H1 (cell line): ENCODE results near the gene KCNIP3. TPM values are rescaled to one million over a fixed set of nuclear protein-coding genes. Genes with fewer than 3 reads are reported as not detected.

Experiments
- CTCF ChIA-PET: fragments of 300-600 bp; sonication (Branson Sonifier 250); formaldehyde crosslinking; loops from one replicate; lab custom pipeline; 2021; ENCODE audit not compliant: partially characterized antibody; lab: Charles Lee
- POLR2A ChIA-PET: fragments of 300-600 bp; sonication (Branson Sonifier 250); formaldehyde crosslinking; loops from one replicate; lab custom pipeline; 2021; ENCODE audit warnings: inconsistent platforms; ENCODE audit not compliant: partially characterized antibody; lab: Charles Lee
- DNase-seq, 2 experiments: peaks; one replicate each; pipeline versions ENCODE4 v3.0.0 to v3.0.0-alpha.2; 2010 to 2022; ENCODE audit warnings: low spot score in 2 of 2, low read depth in 1 of 2, mixed read lengths in 1 of 2
- FAIRE-seq: peaks from 2 replicates; lab custom pipeline; 2011; peaks lifted over from hg19 to GRCh38; lab: Jason Lieb, UNC
- H2AFZ ChIP-seq: 2 replicates; pipeline ENCODE4 v1.8.1; 2012; ENCODE audit warnings: low read length, inconsistent platforms
- H2AK5ac ChIP-seq: 2 replicates; pipeline ENCODE4 v1.6.1; 2013; ENCODE audit warnings: low read depth, low read length
- H2BK120ac ChIP-seq: replicated peaks from 2 replicates; pipeline ENCODE3; 2013; ENCODE audit warnings: low read depth, low read length, inconsistent platforms
- H2BK12ac ChIP-seq: 2 replicates; pipeline ENCODE4 v1.6.1; 2013; ENCODE audit warnings: low read depth, low read length
- H2BK15ac ChIP-seq: 2 replicates; pipeline ENCODE4 v1.6.1; 2013; ENCODE audit warnings: low read length
- H2BK20ac ChIP-seq: 2 replicates; pipeline ENCODE4 v1.6.1; 2013; ENCODE audit warnings: low read length
- H2BK5ac ChIP-seq: 2 replicates; pipeline ENCODE4 v1.6.1; 2013; ENCODE audit warnings: low read depth, low read length
- H3K14ac ChIP-seq: 2 replicates; pipeline ENCODE4 v1.6.1; 2013; ENCODE audit warnings: inconsistent platforms; ENCODE audit not compliant: insufficient read length
- H3K18ac ChIP-seq: 2 replicates; pipeline ENCODE4 v1.6.1; 2013; ENCODE audit warnings: low read length; ENCODE audit errors: extremely low read depth
- H3K23ac ChIP-seq: 2 replicates; pipeline ENCODE4 v1.6.1; 2013; ENCODE audit warnings: inconsistent platforms; ENCODE audit not compliant: insufficient read length
- H3K23me2 ChIP-seq: 2 replicates; pipeline ENCODE4 v1.6.1; 2013; ENCODE audit warnings: low read depth, low read length
- H3K27ac ChIP-seq: 2 replicates; pipeline ENCODE4 v1.6.1; 2011; ENCODE audit warnings: low read depth, low read length, inconsistent platforms
- H3K27me3 ChIP-seq, 4 experiments: replicated peaks in 1 of 4; 1 replicate in 1 of 4; 2 replicates in 3 of 4; pipeline versions ENCODE4 v1.6.1 to v1.8.1; 2011 to 2013; ENCODE audit warnings: low read length in 3 of 4, mild to moderate bottlenecking in 3 of 4, inconsistent platforms in 2 of 4, mixed read lengths in 2 of 4, moderate library complexity in 1 of 4; ENCODE audit not compliant: control insufficient read depth in 3 of 4, insufficient read depth in 3 of 4; ENCODE audit errors: extremely low read depth in 1 of 4
- H3K36me3 ChIP-seq, 4 experiments: 2 replicates each; pipeline versions ENCODE4 v1.6.1 to v1.8.1; 2011 to 2013; ENCODE audit warnings: mild to moderate bottlenecking in 4 of 4, low read length in 3 of 4, moderate library complexity in 2 of 4, control low read depth in 1 of 4, inconsistent platforms in 1 of 4; ENCODE audit not compliant: insufficient read depth in 4 of 4, control insufficient read depth in 2 of 4
- H3K4ac ChIP-seq: replicated peaks from 2 replicates; pipeline ENCODE3; 2013; ENCODE audit warnings: low read length, low read depth, mixed read lengths, inconsistent platforms; ENCODE audit not compliant: insufficient read length
- H3K4me1 ChIP-seq, 4 experiments: replicated peaks in 1 of 4; 1 replicate in 1 of 4; 2 replicates in 3 of 4; pipeline versions ENCODE4 v1.6.1 to v1.8.1; 2011 to 2013; ENCODE audit warnings: low read length in 3 of 4, inconsistent platforms in 2 of 4, mixed read lengths in 1 of 4; ENCODE audit not compliant: insufficient read depth in 4 of 4, control insufficient read depth in 3 of 4
- H3K4me2 ChIP-seq, 2 experiments: 2 replicates each; pipeline versions ENCODE4 v1.6.1 to v1.8.1; 2011 to 2013; ENCODE audit warnings: low read depth in 2 of 2, low read length in 2 of 2, control low read depth in 1 of 2, inconsistent platforms in 1 of 2, mild to moderate bottlenecking in 1 of 2; ENCODE audit not compliant: insufficient read depth in 1 of 2
- H3K4me3 ChIP-seq, 4 experiments: fragments of 200-600, 300-600 bp in 1 of 4; sonication (generic), shearing (Covaris generic), sonication (Bioruptor Twin) in 1 of 4; 2 replicates each; pipeline versions ENCODE4 v1.5.1 to v1.8.1; 2011 to 2016; ENCODE audit warnings: low read length in 4 of 4, low read depth in 3 of 4, control low read depth in 2 of 4, inconsistent platforms in 2 of 4, mild to moderate bottlenecking in 2 of 4, mixed read lengths in 1 of 4, moderate library complexity in 1 of 4; ENCODE audit not compliant: insufficient read depth in 2 of 4; ENCODE audit errors: extremely low read depth in 1 of 4
- H3K56ac ChIP-seq: replicated peaks from 2 replicates; pipeline ENCODE3; 2013; ENCODE audit warnings: low read depth, mild to moderate bottlenecking, mixed read lengths, low read length, inconsistent platforms; ENCODE audit not compliant: insufficient read length
- H3K79me1 ChIP-seq: 2 replicates; pipeline ENCODE4 v1.6.1; 2013; ENCODE audit warnings: low read depth, low read length, control low read depth
- H3K79me2 ChIP-seq, 2 experiments: 2 replicates each; pipeline versions ENCODE4 v1.6.1 to v1.8.1; 2012 to 2013; ENCODE audit warnings: low read length in 2 of 2, mild to moderate bottlenecking in 2 of 2, inconsistent platforms in 1 of 2; ENCODE audit not compliant: insufficient read depth in 2 of 2, control insufficient read depth in 1 of 2
- H3K9ac ChIP-seq, 4 experiments: replicated peaks in 1 of 4; 1 replicate in 1 of 4; 2 replicates in 3 of 4; pipeline versions ENCODE4 v1.6.1 to v1.8.1; 2011 to 2013; ENCODE audit warnings: low read depth in 3 of 4, low read length in 3 of 4, control low read depth in 2 of 4, mild to moderate bottlenecking in 2 of 4, moderate library complexity in 2 of 4, inconsistent platforms in 1 of 4; ENCODE audit errors: extremely low read depth in 1 of 4
- H3K9me3 ChIP-seq, 2 experiments: 2 replicates each; pipeline versions ENCODE4 v1.6.1 to v1.8.1; 2012 to 2013; ENCODE audit warnings: mild to moderate bottlenecking in 2 of 2, moderate library complexity in 2 of 2, control low read depth in 1 of 2, inconsistent platforms in 1 of 2, low read depth in 1 of 2, low read length in 1 of 2, mixed read lengths in 1 of 2; ENCODE audit not compliant: insufficient read depth in 2 of 2
- H4K20me1 ChIP-seq, 2 experiments: replicated peaks in 1 of 2; 2 replicates each; pipeline versions ENCODE3 to v1.8.1; 2011 to 2013; ENCODE audit warnings: inconsistent platforms in 2 of 2, low read length in 2 of 2, mild to moderate bottlenecking in 1 of 2; ENCODE audit not compliant: insufficient read depth in 2 of 2, control insufficient read depth in 1 of 2
- H4K5ac ChIP-seq: 2 replicates; pipeline ENCODE4 v1.6.1; 2013; ENCODE audit warnings: low read length, low read depth, mixed read lengths, inconsistent platforms; ENCODE audit not compliant: insufficient read length
- H4K8ac ChIP-seq: 2 replicates; pipeline ENCODE4 v1.8.0; 2013; ENCODE audit warnings: mild to moderate bottlenecking, moderate library complexity, low read length, inconsistent platforms; ENCODE audit not compliant: insufficient read depth; ENCODE audit errors: extremely low read depth
- H4K91ac ChIP-seq: replicated peaks from 2 replicates; pipeline ENCODE3; 2013; ENCODE audit warnings: low read length, mixed read lengths, inconsistent platforms; ENCODE audit not compliant: insufficient read length
- BACH1 ChIP-seq: IDR thresholded peaks from 2 replicates; pipeline ENCODE4 v1.6.1; 2012; ENCODE audit warnings: low read length, improper control_type of control experiment
- BCL11A ChIP-seq, 2 experiments: IDR thresholded peaks; one replicate each; pipeline ENCODE4 v1.6.1; 2011; ENCODE audit warnings: low read depth in 2 of 2, low read length in 2 of 2, mild to moderate bottlenecking in 2 of 2
- CBX5 ChIP-seq: fragments of 300-800, 300-1000 bp; sonication (generic); IDR thresholded peaks from 2 replicates; pipeline ENCODE4 v1.7.1; 2016; ENCODE audit warnings: antibody characterized with exemption, low read length, low read depth
- CTCF ChIP-seq, 3 experiments: IDR thresholded peaks; 1 replicate in 2 of 3; 2 replicates in 1 of 3; pipeline versions ENCODE4 v1.5.1 to v1.6.1; 2011; ENCODE audit warnings: low read length in 3 of 3, mild to moderate bottlenecking in 3 of 3, inconsistent platforms in 2 of 3, low read depth in 1 of 3, moderate library complexity in 1 of 3; ENCODE audit not compliant: insufficient read depth in 1 of 3; ENCODE audit errors: control extremely low read depth in 1 of 3
- JUN ChIP-seq: IDR thresholded peaks from 2 replicates; pipeline ENCODE4 v1.6.1; 2011; ENCODE audit warnings: low read depth, mild to moderate bottlenecking, improper control_type of control experiment, low read length
- TEAD4 ChIP-seq: IDR thresholded peaks from 2 replicates; pipeline ENCODE4 v1.6.1; 2012; ENCODE audit warnings: low read depth, low read length, inconsistent platforms, mixed read lengths
- WGBS, 2 experiments: shearing (Covaris generic) in 1 of 2; methylation state at CpG; one replicate each; pipeline versions ENCODE4 v1.1.6 to v1.1.7; 2013 to 2015; ENCODE audit warnings: low lambda C conversion rate in 2 of 2, mixed read lengths in 2 of 2, inconsistent platforms in 1 of 2, low coverage in 1 of 2, missing lambda C conversion rate in 1 of 2; ENCODE audit not compliant: insufficient replicate concordance in 2 of 2, insufficient coverage in 1 of 2, insufficient read length in 1 of 2; ENCODE audit errors: extremely low coverage in 1 of 2, missing lambda C conversion rate in 1 of 2; 5-methylcytosine and 5-hydroxymethylcytosine counted together
- polyA plus RNA-seq, 7 experiments: library from polyadenylated mRNA; depleted of rRNA in 3 of 7; stranded (reverse) in 5 of 7; unstranded in 2 of 7; fragments of >200 nt in 5 of 7; fragments of 200-250 nt in 2 of 7; gene quantifications; 1 replicate in 5 of 7; 2 replicates in 1 of 7; 4 replicates in 1 of 7; pipeline versions ENCODE4 v1.2.1 to v1.2.3, GENCODE V29; 2011 to 2013; ENCODE audit warnings: missing spikeins in 2 of 7, mixed read lengths in 2 of 7
- total RNA-seq: library from RNA; stranded (reverse); fragmentation: NEBNext Ultra II Directional; extraction: Animal tissue kit (Norgen Biotek cat#: 25700); gene quantifications from 2 replicates; pipeline ENCODE4 v1.2.1, GENCODE V29; 2021

The KCNIP3 gene
- total and polyA plus RNA-seq, 2 of the 8 experiments (the other 6 are each of a cell fraction or from before 2014, with no cell fraction given) = 0.33 to 1.9 TPM

- CTCF ChIA-PET = no interaction called here
- TF ChIP-seq TEAD4 (no peak), BACH1 (no peak), CBX5 (no peak), JUN (no peak), CTCF (IDR thresholded peaks at IDR 0.05; ENCODE audit: control extremely low read depth in 1 of 3, insufficient read depth in 1 of 3, low read depth in 1 of 3, low read length in 3 of 3) (no peak), BCL11A (IDR thresholded peaks at IDR 0.05; ENCODE audit: low read depth in 2 of 2, low read length in 2 of 2) (no peak)
Measured at GRCh38 chr2:95329891-95330793, 33.0 kb downstream of the KCNIP3 start.

More at GRCh38 chr2:95329891-95330793, 33.0 kb downstream of the KCNIP3 start:
- Histone ChIP-seq H3K27ac (no peak overlapping the region), H3K4me2 (no peak overlapping the region), H2AFZ (no peak overlapping the region), H3K4me3 (no peak overlapping the region), H3K4me1 (peaks cover 0 to 3% (median 0%) of the 10 kb centered on the region in 4 experiments; a peak in 1 of 7 replicates), H3K56ac (no peak overlapping the region), H2BK12ac (no peak overlapping the region), H4K8ac (no peak overlapping the region), H3K23me2 (peaks cover 11% of the 10 kb centered on the region; the same call in 1 of the 2 replicates), H2BK20ac (no peak overlapping the region), H4K91ac (no peak overlapping the region), H3K79me1 (no peaks in the 10 kb centered on the region; the same call in 1 of the 2 replicates), H3K79me2 (no peaks in the 10 kb centered on the region), H3K9ac (no peak overlapping the region), H3K4ac (no peak overlapping the region), H3K23ac (no peak overlapping the region), H4K5ac (no peak overlapping the region), H3K27me3 (no peaks in the 10 kb centered on the region), H2AK5ac (no peak overlapping the region), H4K20me1 (peaks cover 0 to 6% of the 10 kb centered on the region in 2 experiments), H3K14ac (no peak overlapping the region), H3K18ac (no peak overlapping the region), H2BK5ac (no peak overlapping the region), H3K36me3 (no peaks in the 10 kb centered on the region; a peak in 1 of 8 replicates), H2BK15ac (no peak overlapping the region), H3K9me3 (peaks cover 85 to 98% of the 10 kb centered on the region in 2 experiments), H2BK120ac (no peak overlapping the region)
- POLR2A ChIA-PET = no interaction called here
- 80% methylated on average over 8 of the region's 23 CpGs; no CpG with 5 or more reads in 1 of the 2 experiments for WGBS, 2 experiments
- DNase-seq = no peak
- no peak for FAIRE-seq
